Thymus (tissue), 11 donors: ENCODE results near the gene GARIN3. TPM values are rescaled to one million over a fixed set of nuclear protein-coding genes. Genes with fewer than 3 reads are reported as not detected.

ENCODE experiments used
- DNase-seq, 9 donors: peaks; one replicate each; pipeline ENCODE4 v3.0.0-alpha.2; 2013; ENCODE audit warnings: low spot score in 9 of 9, low read depth in 6 of 9, missing footprints in 1 of 9
- H3K27ac ChIP-seq, 2 donors: one replicate each; pipeline ENCODE4 v1.5.1; 2013; ENCODE audit warnings: control low read depth in 1 of 2, low read depth in 1 of 2, low read length in 1 of 2, mild to moderate bottlenecking in 1 of 2, moderate library complexity in 1 of 2
- H3K27me3 ChIP-seq, 2 donors: one replicate each; pipeline ENCODE4 v1.5.1; 2013; ENCODE audit warnings: low read length in 1 of 2; ENCODE audit not compliant: control insufficient read depth in 2 of 2, insufficient read depth in 1 of 2
- H3K36me3 ChIP-seq, 2 donors: one replicate each; pipeline ENCODE4 v1.5.1; 2013; ENCODE audit warnings: low read length in 1 of 2, mild to moderate bottlenecking in 1 of 2, moderate library complexity in 1 of 2; ENCODE audit not compliant: control insufficient read depth in 2 of 2, insufficient read depth in 2 of 2
- H3K4me1 ChIP-seq, 2 donors: one replicate each; pipeline ENCODE4 v1.5.1; 2013; ENCODE audit warnings: low read length in 2 of 2; ENCODE audit not compliant: control insufficient read depth in 2 of 2, insufficient read depth in 2 of 2
- H3K4me3 ChIP-seq, 2 donors: one replicate each; pipeline ENCODE4 v1.5.1; 2013; ENCODE audit warnings: low read length in 2 of 2, control low read depth in 1 of 2, mild to moderate bottlenecking in 1 of 2
- H3K9me3 ChIP-seq, 2 donors: one replicate each; pipeline ENCODE4 v1.5.1; 2013; ENCODE audit warnings: low read length in 1 of 2, mild to moderate bottlenecking in 1 of 2; ENCODE audit not compliant: control insufficient read depth in 2 of 2, insufficient read depth in 1 of 2
- WGBS: extraction: QIAGEN DNeasy Blood & Tissue Kit; methylation state at CpG from one replicate; pipeline ENCODE4 v1.1.7; 2013; 5-methylcytosine and 5-hydroxymethylcytosine counted together
- polyA plus RNA-seq: library from polyadenylated mRNA; stranded (reverse); fragments of 200-250 nt; gene quantifications from one replicate; pipeline ENCODE4 v1.2.3, GENCODE V29; 2013
- total RNA-seq: library from RNA; stranded (reverse); fragments of 120-200 nt; gene quantifications from one replicate; pipeline ENCODE4 v1.2.4, GENCODE V29; 2013
- donor health status: healthy.

Gene GARIN3
- total and polyA plus RNA-seq, 2 donors: not detected

- Histone ChIP-seq H3K36me3 (peaks cover 23 to 54% of the 10 kb centered on the region in 2 donors), H3K4me3 (no peak overlapping the region), H3K27ac (peak overlapping the region in 1 of 2 donors; percentile 15), H3K4me1 (peaks cover 13 to 19% of the 10 kb centered on the region in 2 donors), H3K9me3 (no peaks in the 10 kb centered on the region), H3K27me3 (no peaks in the 10 kb centered on the region)
- 30% methylated on average over 4 of the region's 4 CpGs for WGBS
- peak in 1 of 9 donors; percentile 31 for DNase-seq
These were observed 38.7 kb upstream of the GARIN3 start for GRCh38 chr5:157204765-157205164.

- H3K27ac ChIP-seq: peak overlapping the region; percentile 59 to 68
- no peaks in the 10 kb centered on the region for H3K9me3 ChIP-seq
- DNase-seq: no peak
- peaks cover 10 to 51% of the 10 kb centered on the region in 2 donors for H3K36me3 ChIP-seq
- no peaks in the 10 kb centered on the region for H3K27me3 ChIP-seq
- H3K4me3 ChIP-seq: no peak overlapping the region
- 85% methylated on average over 4 of the region's 4 CpGs for WGBS
- peaks cover 13 to 28% of the 10 kb centered on the region in 2 donors for H3K4me1 ChIP-seq
These were observed 37.4 kb upstream of the GARIN3 start for GRCh38 chr5:157203417-157203816.

DNA sequence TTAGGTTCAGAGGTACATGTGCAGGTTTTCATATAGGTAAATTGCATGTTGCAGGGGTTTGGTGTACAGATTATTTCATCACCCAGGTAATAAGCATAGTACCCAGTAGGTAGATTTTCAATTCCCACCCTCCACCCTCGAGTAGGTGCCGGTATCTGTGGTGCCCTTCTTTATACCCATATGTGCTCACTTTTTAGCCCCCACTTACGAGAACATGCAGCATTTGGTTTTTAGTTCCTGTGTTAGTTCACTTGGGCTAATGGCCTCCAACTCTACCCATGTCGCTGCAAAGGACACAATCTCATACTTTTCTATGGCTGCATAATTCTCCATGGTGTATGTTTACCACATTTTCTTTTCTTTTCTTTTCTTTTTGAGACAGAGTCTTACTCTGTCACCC lies 35.8 kb upstream of the GARIN3 start:
- Histone ChIP-seq H3K9me3 (no peaks in the 10 kb centered on the region), H3K4me1 (peaks cover 19 to 37% of the 10 kb centered on the region in 2 donors), H3K36me3 (peaks cover 10 to 40% of the 10 kb centered on the region in 2 donors), H3K27ac (no peak overlapping the region), H3K27me3 (no peaks in the 10 kb centered on the region), H3K4me3 (no peak overlapping the region)
- WGBS: 89% methylated on average over 4 of the region's 4 CpGs
- no peak for DNase-seq

DNA sequence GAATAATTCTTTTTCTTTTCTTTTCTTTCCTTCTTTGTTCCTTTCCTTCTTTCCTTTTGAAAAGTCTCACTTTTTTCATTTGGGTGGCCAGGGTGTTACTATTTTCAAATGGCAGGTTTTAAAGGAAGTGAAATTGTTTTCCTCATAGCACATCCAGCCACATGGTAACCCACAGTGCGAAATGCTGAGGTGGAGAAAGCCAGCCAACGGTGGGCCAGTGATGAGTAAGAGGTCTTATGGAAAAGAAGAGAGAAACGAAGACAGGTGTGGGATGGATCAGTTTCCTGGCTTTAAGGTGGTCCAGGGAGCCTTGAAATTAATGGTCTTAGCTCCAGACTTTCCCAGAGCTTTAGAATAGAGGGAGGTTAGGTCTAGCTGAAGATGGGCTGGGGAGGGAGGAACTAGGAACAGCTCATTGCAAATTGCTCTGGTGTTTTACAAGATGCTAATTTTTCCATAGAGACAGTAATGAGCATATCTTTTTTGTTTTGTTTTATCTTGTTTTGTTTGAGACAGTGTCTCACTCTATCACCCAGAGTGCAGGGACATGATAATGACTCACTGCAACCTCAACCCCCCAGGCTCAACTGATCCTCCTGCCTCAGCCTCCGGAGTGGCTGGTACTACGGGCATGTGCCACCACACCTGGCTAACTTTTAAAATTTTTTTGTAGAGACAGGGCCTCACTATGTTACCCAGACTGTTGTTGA lies 32.4 kb upstream of the GARIN3 start:
- no peak for DNase-seq
- WGBS: 61% methylated on average over 5 of the region's 5 CpGs

GRCh38 chr5:157197086-157197485 lies 31.0 kb upstream of the GARIN3 start:
- Histone ChIP-seq H3K27ac (peak overlapping the region in 1 of 2 donors; percentile 0), H3K27me3 (no peaks in the 10 kb centered on the region), H3K9me3 (no peaks in the 10 kb centered on the region), H3K4me1 (peaks cover 24 to 46% of the 10 kb centered on the region in 2 donors), H3K36me3 (peaks cover 7 to 48% of the 10 kb centered on the region in 2 donors), H3K4me3 (no peak overlapping the region)
- 83% methylated on average over 3 of the region's 3 CpGs for WGBS
- DNase-seq: peak in 2 of 9 donors; percentile 43 to 60

More for the DNA sequence above, 32.4 kb upstream of the GARIN3 start:
- Histone ChIP-seq H3K4me1 (peaks cover 22 to 48% of the 10 kb centered on the region in 2 donors), H3K9me3 (no peaks in the 10 kb centered on the region), H3K36me3 (peaks cover 7 to 46% of the 10 kb centered on the region in 2 donors), H3K4me3 (no peak overlapping the region), H3K27me3 (no peaks in the 10 kb centered on the region), H3K27ac (peak overlapping the region in 1 of 2 donors; percentile 25)

GRCh38 chr5:157196045-157196444 lies 30.0 kb upstream of the GARIN3 start:
- H3K4me1 ChIP-seq: peaks cover 27 to 46% of the 10 kb centered on the region in 2 donors
- H3K27ac ChIP-seq: peak overlapping the region; percentile 36 to 56
- no peaks in the 10 kb centered on the region for H3K27me3 ChIP-seq

GRCh38 chr5:157193699-157194424 lies 27.8 kb upstream of the GARIN3 start:
- Histone ChIP-seq H3K4me1 (peaks cover 27 to 47% of the 10 kb centered on the region in 2 donors), H3K27ac (peak overlapping the region; percentile 3 to 74), H3K9me3 (no peaks in the 10 kb centered on the region), H3K36me3 (peaks cover 3 to 46% of the 10 kb centered on the region in 2 donors), H3K27me3 (no peaks in the 10 kb centered on the region), H3K4me3 (peak overlapping the region in 1 of 2 donors; percentile 8)
- 58% methylated on average over 10 of the region's 10 CpGs for WGBS
- DNase-seq: peak in 1 of 9 donors; percentile 55

More at GRCh38 chr5:157196045-157196444, 30.0 kb upstream of the GARIN3 start:
- peak in 1 of 9 donors; percentile 53 for DNase-seq
- H3K9me3 ChIP-seq: no peaks in the 10 kb centered on the region
- H3K4me3 ChIP-seq: no peak overlapping the region
- peaks cover 7 to 50% of the 10 kb centered on the region in 2 donors for H3K36me3 ChIP-seq

DNA sequence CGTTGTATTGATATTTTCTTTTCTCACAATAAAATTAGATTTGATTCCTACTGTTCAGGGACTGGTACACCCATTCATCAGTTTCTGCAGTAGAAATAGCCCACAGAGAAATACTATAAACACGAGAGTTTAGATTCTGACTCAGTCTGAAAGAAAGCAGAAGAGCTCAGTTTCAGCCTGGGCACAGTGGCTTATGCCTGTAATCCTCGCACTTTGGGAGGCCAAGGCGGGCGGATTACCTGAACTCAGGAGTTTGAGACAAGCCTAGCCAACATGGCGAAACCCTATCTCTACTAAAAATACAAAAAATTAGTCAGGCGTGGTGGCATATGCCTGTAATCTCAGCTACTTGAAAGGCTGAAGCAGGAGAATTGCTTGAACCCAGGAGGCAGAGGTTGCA lies 23.2 kb upstream of the GARIN3 start:
- DNase-seq: no peak
- Histone ChIP-seq H3K27me3 (no peaks in the 10 kb centered on the region), H3K36me3 (peaks cover 17 to 73% of the 10 kb centered on the region in 2 donors), H3K4me1 (peaks cover 37 to 62% of the 10 kb centered on the region in 2 donors), H3K27ac (no peak overlapping the region), H3K9me3 (no peaks in the 10 kb centered on the region), H3K4me3 (no peak overlapping the region)
- WGBS: 95% methylated on average over 7 of the region's 7 CpGs

DNA sequence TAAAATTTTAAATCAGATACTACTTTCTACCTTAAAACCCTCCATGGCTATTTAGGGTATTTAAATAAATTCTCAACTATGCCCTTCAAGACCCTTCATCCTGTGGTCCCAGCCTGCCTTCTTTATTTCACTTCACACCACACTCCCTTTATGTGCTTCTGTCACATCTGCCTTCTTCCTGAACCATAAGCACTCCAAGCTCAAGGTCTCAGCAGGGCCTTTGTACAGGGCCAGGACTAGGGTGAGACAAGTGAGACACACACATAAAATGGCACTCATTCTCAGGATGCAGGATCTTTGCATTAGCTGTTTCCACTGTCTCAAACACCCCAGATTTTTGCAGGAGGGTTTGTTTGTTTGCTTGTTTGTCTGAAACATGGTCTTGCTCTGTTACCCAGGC lies 22.2 kb upstream of the GARIN3 start:
- Histone ChIP-seq H3K36me3 (peaks cover 20 to 75% of the 10 kb centered on the region in 2 donors), H3K4me3 (peak overlapping the region in 1 of 2 donors; percentile 8), H3K27me3 (no peaks in the 10 kb centered on the region), H3K9me3 (no peaks in the 10 kb centered on the region), H3K4me1 (peaks cover 35 to 58% of the 10 kb centered on the region in 2 donors), H3K27ac (peak overlapping the region in 1 of 2 donors; percentile 20)
- no peak for DNase-seq
